NCI-H1436 (cell line): ENCODE data around the gene NDUFAF8.

Source experiments
- DNase-seq: peaks from one replicate; lab custom pipeline; 2025; lab: John Stamatoyannopoulos, UW

NDUFAF8 gene

DNA sequence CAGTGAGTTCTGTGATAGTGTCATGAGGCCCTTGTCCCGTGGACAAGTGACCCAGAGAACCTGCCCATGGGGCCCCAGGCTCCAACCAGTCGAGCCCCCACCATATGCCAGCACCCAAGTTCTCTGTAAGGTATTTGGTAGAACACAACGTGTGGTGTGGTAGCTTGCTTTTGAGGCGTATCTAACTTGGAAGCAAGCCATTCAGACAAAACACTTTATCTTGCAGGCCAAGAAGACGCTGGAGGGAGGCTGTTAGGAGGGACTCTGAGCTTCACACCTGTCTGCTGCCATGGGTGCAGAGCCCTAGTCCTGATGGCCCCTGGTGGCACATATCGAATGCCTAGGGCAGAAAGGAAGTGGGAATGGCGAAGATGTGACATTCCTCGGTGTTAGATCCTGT lies 1.6 kb downstream of the NDUFAF8 start:
- no peak for DNase-seq

DNA sequence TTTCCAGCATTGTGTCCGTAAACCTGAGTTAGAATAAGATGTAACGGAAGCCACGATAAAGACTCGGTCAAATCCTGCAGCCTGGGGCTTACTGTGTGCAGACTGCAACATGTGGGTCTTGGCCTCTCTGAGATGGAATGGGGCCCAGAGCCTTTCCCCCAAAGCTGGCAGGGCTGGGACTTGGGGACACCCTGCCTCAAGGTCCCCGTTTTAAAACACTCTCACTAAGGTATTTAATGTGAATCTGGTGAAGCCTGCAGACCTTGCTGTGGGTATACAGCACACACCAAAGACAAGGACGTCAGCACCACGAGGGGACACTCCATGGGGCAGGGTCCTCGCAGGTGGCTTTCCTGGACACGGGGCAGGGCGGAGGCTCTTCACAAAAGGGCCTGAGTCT lies 2.1 kb downstream of the NDUFAF8 start:
- no peak for DNase-seq

- peak; percentile 70 for DNase-seq
Measured at GRCh38 chr17:81241648-81242420, 2.7 kb downstream of the NDUFAF8 start.

DNA sequence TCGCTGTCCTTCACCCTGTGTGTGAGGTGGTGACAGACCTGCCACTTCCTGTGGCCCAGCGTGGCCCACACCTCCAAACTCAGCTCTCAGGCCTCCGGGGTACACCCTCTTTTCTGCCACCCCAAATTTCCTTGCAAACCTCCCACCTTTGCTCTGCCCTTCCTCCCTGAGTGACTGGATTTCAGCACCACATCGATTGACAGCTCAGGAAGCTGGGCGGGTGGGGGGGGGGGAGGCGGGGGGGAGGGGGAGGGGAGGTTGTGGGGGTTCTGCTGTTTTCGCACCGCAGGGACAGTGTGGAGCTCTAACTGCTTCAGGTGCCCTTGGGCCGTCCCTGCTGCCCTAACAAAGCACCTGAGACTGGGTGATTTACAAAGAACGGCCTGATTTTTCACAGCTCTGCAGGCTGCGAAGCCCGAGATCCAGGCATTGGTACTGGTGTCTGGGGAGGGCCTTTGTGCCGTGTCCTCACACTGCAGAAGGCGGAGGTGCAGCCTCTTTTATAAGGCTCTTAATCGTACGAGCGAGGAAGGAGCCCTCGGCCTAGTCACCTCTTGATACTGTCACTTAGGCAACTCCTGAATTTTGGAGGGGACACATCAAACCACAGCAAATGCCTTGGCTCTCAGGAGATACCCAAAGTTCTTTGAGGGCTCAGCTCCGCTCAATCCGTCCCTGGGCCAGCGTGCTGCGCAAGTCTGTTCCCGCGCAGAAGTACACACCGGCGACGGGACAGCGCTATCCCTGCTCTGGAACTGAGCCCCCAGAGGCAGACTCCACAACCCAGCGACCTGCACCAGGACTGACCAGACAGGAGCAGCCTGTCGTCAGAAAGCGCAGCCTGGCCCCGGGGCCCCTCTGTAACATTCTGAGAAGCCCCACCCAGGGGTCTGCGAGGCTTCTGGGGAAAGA lies 3.6 kb downstream of the NDUFAF8 start:
- no peak for DNase-seq

- no peak for DNase-seq
Measured at GRCh38 chr17:81243333-81243664, 4.2 kb downstream of the NDUFAF8 start.

- DNase-seq = no peak
Measured at GRCh38 chr17:81244358-81245023, 5.4 kb downstream of the NDUFAF8 start.

DNA sequence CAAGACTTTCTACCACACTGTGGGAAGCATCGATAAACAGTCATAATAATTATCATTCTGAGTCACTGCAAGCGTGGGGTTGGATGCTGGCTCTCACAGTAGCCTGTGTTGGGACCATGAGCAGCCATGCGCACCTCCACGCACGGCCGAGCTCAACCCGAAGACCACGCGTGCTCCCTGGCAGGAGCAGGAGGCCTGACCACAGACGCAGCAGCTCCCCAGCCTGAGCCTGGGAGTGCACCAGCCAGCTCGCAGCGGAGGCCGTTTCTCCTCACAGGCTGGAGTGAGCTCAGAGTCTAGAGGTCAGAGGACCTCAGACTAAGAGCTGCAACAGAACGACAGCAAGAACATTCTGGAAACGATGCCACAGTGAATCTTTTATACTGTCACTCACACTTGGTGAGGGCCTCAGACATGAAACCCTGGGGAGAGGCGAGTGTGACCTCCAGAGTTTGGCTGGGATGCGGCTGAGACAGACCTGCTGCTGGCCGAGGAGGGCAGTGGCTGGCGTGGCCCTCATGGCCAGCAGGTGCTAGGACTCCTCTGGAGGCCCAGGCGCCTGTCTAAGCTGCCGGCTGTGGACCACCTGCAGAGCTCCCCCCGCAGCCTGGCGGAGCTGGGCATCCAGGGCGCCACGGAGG lies 6.0 kb downstream of the NDUFAF8 start:
- no peak for DNase-seq

DNA sequence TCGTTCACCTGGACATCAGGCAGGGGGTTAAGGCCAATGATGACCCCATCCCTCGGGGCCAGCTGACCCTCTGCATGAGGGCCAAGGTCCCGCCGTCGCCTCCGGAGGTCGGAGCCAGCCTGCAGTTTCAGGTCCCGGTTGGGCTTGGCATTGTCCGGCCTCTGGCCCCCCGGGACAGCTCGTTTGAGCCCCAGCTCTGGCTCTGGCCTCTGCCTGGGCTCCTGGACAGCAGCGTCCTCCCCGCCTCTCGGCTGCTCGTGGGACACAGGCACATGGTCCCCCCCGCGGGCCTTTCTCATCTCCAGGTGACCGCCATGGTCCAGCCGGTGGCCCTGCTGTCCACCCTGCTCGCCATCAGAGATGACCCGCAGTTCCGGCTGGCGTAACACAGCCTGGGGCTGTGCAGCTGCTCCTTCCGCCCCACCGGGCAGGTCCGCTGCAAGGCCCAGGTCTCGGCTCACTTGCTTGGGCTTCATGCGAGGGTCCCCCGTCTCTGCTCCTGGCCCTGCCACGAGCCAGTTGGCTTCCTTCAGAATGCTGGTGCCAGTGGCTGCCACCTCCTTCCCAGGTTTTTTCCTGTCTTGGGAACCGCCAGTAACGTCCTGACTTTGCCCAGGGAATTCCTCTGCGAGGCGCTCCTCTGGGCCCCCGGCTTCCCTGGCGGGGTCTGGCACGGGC lies 6.7 kb downstream of the NDUFAF8 start:
- no peak for DNase-seq

DNA sequence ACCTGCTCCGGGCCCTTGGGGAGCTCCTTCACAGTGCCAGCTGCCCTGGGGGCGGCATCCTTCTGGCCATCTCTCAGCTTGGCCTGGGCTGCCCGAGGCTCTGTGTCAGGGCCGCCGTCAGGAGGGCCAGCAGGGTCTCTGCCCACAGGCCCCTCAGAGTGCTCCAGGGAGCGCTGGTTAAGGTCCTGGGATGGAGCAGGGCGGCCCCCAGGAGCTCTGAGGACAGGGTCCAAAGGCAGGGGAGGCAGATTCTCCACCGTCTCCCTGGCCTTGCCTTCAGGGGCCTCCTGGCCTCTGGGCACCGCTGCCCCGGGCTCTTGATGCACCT lies 7.2 kb downstream of the NDUFAF8 start:
- DNase-seq = no peak

DNA sequence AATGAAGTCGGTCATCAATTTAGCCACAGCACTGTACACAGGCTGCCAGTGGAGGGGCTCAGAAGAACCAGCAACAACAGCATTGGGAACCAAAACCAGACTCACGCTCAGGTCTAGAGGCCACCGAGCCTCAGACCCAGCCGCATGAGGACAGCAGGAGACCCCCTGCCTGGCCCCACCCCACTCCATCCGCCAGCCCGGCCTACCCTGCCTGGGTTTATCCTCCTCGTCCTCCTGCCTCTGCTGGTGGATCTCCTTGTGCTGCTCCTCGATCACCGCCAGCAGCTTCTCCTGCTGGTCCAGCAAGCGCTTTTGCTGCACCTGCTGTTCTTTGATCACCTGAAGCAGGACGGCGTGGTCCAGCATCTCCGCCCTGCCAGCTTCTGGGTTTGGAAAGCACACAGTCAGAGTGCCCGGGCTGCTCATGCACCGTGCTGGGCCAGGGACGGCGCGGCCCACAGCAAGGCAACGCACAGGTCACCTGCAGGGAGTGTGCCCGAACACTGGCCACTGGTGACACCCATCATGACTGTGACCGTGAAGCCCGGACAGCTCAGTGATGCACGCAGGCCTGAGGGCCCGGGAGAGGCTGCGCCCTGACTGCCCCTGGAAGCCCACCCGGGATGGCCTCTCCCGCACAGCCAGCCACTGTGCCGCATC lies 7.7 kb downstream of the NDUFAF8 start:
- no peak for DNase-seq

GRCh38 chr17:81247339-81247990 lies 8.3 kb downstream of the NDUFAF8 start:
- no peak for DNase-seq

DNA sequence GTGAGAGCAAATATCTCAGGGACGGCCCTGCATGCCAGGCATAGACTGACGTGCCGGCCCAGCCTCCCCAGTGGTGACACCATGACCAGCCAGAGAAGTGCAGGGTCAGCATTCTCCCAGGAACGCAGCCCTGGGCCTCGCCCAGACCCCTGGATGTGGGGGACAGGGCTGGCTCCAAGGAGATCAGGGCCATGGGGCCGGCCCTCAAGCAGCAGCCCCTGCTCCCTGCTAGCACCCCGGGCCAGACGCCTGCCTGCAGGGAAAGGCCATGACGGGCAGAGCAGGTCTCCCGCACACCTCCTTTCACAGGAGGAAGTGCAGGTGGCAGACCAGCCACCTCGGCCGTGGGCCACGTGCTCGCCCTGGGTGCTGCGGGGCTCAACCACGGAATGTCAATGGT lies 9.5 kb downstream of the NDUFAF8 start:
- no peak for DNase-seq

GRCh38 chr17:81249223-81250040 lies 10.3 kb downstream of the NDUFAF8 start:
- no peak for DNase-seq

DNA sequence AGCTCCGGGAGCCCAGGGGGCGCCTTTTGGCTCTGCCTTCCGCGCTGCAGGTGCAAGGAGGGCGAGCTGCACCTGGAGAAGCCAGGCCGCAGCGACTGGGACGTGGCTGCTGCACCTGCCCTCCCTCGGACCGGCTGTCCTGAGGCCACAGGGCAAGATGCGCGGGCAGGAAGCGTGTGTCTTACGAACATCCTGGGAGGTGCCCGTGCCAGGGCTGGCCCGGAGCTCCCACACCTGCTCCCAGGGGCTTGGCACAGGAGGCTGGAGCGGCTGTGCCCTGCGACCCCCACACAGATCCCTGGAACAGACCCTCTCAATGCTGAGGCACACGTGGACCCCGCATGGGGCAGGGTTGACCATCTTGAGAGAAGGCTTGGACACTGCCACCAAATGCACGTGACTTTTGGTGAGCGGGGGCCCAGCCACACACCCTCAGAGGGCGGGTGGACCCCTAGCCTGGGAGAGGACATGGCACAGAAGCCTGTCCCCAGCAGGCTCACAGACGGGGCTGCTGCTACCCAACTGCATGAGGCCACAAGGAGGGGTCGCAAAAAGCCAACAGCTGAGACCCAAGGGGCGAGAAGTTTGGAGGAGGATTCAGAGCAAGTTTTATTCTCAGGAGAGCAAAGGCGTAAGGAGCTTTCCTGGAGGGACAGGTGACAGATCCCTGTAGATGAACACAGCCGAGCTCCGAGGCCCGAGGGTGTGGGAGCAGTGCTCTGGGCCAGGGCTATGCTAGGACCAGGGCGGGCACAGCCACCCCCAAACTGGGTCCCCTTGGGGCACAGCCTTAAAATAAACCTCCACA lies 11.4 kb downstream of the NDUFAF8 start:
- DNase-seq = peak; percentile 21

DNA sequence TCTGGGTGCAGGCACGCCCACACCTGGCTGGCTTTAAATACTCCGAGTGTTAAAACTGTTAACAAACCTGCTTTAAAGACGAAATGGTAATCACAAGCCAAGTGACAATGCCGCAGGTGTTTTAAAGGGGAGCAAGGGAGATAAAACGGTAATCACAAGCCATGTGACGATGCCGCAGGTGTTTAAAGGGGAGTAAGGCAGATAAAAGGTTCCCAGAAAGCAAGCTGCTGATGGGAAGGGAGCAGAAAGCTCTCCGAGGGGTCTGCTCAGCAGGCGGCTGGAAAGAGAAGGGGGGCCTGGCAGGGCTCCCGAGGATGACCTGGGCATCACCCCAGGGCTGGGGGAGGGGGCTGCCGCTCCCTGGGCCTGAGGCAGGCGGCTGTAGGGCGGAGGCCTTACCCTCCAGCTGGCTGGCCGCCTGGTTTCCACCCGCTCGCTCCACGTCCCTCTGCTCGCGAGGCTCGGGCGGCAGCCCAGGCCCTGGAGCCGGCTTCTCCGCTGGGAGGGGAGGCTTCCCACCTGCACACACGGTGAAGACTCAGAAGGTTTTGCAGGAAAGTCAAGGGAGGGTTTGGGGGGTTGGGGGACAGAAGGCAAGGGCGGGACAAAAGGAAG lies 12.1 kb downstream of the NDUFAF8 start:
- peak; percentile 67 for DNase-seq

GRCh38 chr17:81251709-81252301 lies 12.7 kb downstream of the NDUFAF8 start:
- peak; percentile 83 for DNase-seq

- no peak for DNase-seq
Measured at GRCh38 chr17:81252326-81252986, 13.3 kb downstream of the NDUFAF8 start.

DNA sequence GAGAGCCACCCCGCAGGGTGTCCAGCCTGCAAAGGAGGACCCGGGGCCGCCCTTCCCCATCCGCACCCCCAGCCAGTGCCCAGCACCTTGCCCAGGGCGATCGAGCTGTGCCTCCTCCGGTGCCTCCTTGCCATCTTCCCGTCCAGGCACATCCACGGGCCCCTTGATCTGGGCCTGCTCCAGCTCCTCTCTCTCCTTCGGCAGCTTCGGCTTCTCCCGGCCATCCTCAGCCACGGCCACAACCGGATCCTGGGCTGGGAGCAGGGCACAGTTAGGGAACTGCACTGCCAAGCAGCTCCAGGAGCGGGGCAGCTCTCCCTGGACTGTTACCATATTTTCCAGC lies 13.8 kb downstream of the NDUFAF8 start:
- DNase-seq = no peak
